Neuron (in vitro differentiated cells): ENCODE data around the gene SLC6A7.
A peak's percentile ranks its signal among the peaks of the same experiment; 100 is the strongest.

Source experiments
- H2AFZ ChIP-seq: one replicate; pipeline ENCODE4 v1.6.1; 2013; ENCODE audit warnings: low read depth, mild to moderate bottlenecking, inconsistent platforms, low read length, moderate library complexity
- H3K27me3 ChIP-seq: one replicate; pipeline ENCODE4 v1.6.1; 2013; ENCODE audit warnings: low read length; ENCODE audit not compliant: insufficient read depth
- H3K36me3 ChIP-seq: one replicate; pipeline ENCODE4 v1.6.1; 2013; ENCODE audit warnings: low read length; ENCODE audit not compliant: insufficient read depth
- H3K4me1 ChIP-seq: one replicate; pipeline ENCODE4 v1.6.1; 2013; ENCODE audit warnings: low read length; ENCODE audit not compliant: insufficient read depth
- H3K4me3 ChIP-seq: 2 replicates; pipeline ENCODE4 v1.5.1; 2013; ENCODE audit warnings: mild to moderate bottlenecking, low read length, moderate library complexity
- H3K9me3 ChIP-seq: one replicate; pipeline ENCODE4 v1.6.1; 2013; ENCODE audit warnings: low read length

The SLC6A7 gene

DNA sequence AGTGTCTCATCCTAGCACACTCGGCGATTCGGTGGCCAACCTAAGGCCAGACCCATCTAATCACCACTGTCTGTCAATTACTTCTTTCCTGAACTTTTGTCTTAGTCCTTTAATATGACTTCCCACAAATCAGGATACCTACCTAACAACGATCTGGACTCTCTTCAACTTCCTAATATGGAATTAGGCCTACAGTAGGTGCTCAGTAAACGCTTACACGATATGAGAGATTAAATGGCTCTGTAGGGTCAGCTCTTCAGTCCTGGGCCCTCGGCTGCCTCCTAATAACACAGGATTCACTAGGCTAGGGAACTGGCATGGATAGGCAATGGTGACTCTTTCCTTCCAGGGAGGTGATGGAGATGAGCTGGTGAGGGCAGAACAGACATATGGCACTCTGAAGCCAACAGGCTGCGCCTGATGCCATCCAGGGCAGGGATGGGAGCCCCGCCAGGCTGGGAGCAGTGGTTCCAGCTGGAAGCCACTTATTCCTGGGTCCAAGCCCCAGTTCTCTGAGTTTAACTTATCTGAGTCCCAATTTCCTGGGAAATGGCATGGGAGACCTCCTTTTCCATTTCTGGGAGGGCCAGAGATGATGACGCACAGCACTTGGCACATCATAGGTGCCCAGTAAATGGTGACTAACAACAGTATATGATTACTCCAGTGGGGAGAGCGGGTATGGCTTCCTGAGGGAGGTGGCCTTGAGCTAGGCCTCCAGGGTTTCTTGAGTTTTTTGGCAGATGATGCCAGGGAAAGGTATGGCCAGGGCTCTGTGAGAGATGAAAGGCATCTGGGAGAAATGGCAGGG lies 41.5 kb upstream of the SLC6A7 start:
- Histone ChIP-seq H3K36me3 (no peaks in the 10 kb centered on the region), H3K27me3 (no peaks in the 10 kb centered on the region), H3K4me3 (no peak overlapping the region), H3K9me3 (no peaks in the 10 kb centered on the region), H3K4me1 (peaks cover 51% of the 10 kb centered on the region), H2AFZ (no peak overlapping the region)

- peaks cover 48% of the 10 kb centered on the region for H3K4me1 ChIP-seq
- no peak overlapping the region for H2AFZ ChIP-seq
- H3K27me3 ChIP-seq: no peaks in the 10 kb centered on the region
- no peaks in the 10 kb centered on the region for H3K9me3 ChIP-seq
- no peaks in the 10 kb centered on the region for H3K36me3 ChIP-seq
- no peak overlapping the region for H3K4me3 ChIP-seq
These were observed 40.2 kb upstream of the SLC6A7 start for GRCh38 chr5:150149618-150150017.

GRCh38 chr5:150152636-150153462 lies 37.0 kb upstream of the SLC6A7 start:
- no peak overlapping the region for H2AFZ ChIP-seq
- H3K4me3 ChIP-seq: no peak overlapping the region
- H3K9me3 ChIP-seq: no peaks in the 10 kb centered on the region
- no peaks in the 10 kb centered on the region for H3K36me3 ChIP-seq
- no peaks in the 10 kb centered on the region for H3K27me3 ChIP-seq
- H3K4me1 ChIP-seq: peaks cover 45% of the 10 kb centered on the region

DNA sequence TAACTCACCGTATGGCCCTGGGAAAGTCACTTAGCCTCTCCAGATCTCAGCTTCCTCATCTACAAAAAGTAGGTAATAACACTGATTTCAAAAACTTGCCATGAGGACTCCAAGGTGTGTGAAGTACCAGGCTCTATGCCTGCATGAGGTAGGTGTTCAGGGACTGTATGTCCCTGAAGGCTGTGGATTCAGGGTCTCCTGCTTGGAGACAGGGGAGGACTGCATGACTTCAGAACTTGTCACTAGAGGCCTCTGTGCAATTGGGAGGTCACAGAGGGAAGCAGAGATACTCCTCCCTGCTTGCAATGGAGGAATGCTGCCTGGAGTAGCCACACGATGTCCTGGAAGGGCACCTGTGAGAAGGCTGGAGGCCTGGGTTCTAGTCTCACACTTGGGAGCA lies 36.4 kb upstream of the SLC6A7 start:
- Histone ChIP-seq H3K4me1 (peaks cover 45% of the 10 kb centered on the region), H2AFZ (no peak overlapping the region), H3K9me3 (no peaks in the 10 kb centered on the region), H3K36me3 (no peaks in the 10 kb centered on the region), H3K4me3 (no peak overlapping the region), H3K27me3 (no peaks in the 10 kb centered on the region)

GRCh38 chr5:150153957-150154617 lies 35.8 kb upstream of the SLC6A7 start:
- H3K4me3 ChIP-seq: no peak overlapping the region
- H3K27me3 ChIP-seq: no peaks in the 10 kb centered on the region
- peaks cover 45% of the 10 kb centered on the region for H3K4me1 ChIP-seq
- no peaks in the 10 kb centered on the region for H3K9me3 ChIP-seq
- no peaks in the 10 kb centered on the region for H3K36me3 ChIP-seq
- no peak overlapping the region for H2AFZ ChIP-seq

GRCh38 chr5:150154618-150155128 lies 35.2 kb upstream of the SLC6A7 start:
- Histone ChIP-seq H3K4me3 (no peak overlapping the region), H3K9me3 (no peaks in the 10 kb centered on the region), H3K36me3 (no peaks in the 10 kb centered on the region), H2AFZ (no peak overlapping the region), H3K27me3 (no peaks in the 10 kb centered on the region), H3K4me1 (peaks cover 46% of the 10 kb centered on the region)

DNA sequence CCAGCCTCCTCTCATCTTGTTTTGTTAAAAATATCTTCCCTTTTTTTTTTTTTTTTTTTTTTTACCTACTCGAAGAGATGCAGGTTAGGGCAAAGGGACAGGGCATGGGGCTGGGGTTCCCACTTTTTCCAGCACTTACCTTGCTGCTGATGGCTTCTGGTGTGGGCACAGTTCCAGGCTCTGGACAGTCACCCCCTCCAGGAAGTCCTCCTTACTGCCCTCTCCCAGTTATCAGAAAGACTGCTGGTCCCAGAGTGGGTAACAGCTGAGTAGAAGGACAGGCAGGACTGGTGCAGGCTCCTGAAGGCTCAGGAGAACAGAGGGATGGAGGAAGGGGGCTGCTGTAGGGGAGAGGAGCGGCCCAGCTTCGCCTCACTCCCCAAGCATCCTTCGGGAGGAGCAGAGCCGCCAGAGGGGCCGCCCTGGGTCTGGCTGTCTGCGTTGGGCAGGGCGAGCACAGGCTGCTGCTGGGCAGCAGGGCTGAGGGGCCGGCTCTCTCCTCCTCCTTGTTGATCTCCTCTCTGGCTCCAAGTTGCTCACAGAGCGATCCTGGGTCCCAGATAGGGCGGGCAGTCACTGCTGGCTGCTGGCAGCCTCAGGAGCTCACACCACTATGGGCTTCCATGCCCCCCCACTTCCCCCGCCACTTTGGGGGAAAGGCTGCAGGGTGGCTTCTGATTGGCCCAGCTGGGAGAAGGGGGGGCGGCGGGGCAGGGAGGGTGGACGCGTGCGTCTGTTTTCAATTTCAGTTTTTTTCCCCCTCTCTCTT lies 34.4 kb upstream of the SLC6A7 start, which contains the start of gene PDGFRB:
Gene PDGFRB (minus strand): TSS at position 588 of the 769 bp plus-strand sequence. CDS start 18,798 bp downstream, outside the sequence.
- no peaks in the 10 kb centered on the region for H3K36me3 ChIP-seq
- peak within 1 kb of the TSS; percentile 72 for H2AFZ ChIP-seq
- H3K9me3 ChIP-seq: no peaks in the 10 kb centered on the region
- H3K4me3 ChIP-seq: peak within 1 kb of the TSS; percentile 32
- H3K27me3 ChIP-seq: no peaks in the 10 kb centered on the region
- peaks cover 47% of the 10 kb centered on the region for H3K4me1 ChIP-seq

GRCh38 chr5:150156027-150156368 lies 33.9 kb upstream of the SLC6A7 start:
- Histone ChIP-seq H3K4me3 (peak overlapping the region; percentile 32), H2AFZ (peak overlapping the region; percentile 72), H3K9me3 (no peaks in the 10 kb centered on the region), H3K4me1 (peaks cover 43% of the 10 kb centered on the region), H3K36me3 (no peaks in the 10 kb centered on the region), H3K27me3 (no peaks in the 10 kb centered on the region)

DNA sequence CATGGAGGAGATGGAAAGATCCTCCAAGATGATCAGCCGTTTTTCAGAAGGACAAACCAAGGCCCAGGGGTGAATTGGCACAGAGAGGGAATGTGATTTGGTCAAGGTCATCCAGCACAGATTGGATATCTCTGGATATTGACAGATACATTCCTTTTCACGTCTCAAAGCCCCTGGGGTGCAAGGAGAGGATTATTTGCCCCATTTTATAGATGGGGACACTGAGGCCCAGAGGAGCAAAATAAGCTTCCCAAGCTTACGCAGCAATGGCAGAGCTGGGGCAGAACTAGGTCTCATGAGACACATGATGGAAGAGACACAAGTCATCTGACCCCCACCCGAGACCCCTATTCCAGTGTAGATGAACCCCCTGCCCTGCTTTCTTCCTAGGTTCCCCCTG lies 33.3 kb upstream of the SLC6A7 start:
- Histone ChIP-seq H3K4me3 (no peak overlapping the region), H3K36me3 (no peaks in the 10 kb centered on the region), H3K4me1 (peaks cover 42% of the 10 kb centered on the region), H3K9me3 (no peaks in the 10 kb centered on the region), H3K27me3 (no peaks in the 10 kb centered on the region), H2AFZ (no peak overlapping the region)

- H3K4me3 ChIP-seq: no peak overlapping the region
- H3K9me3 ChIP-seq: no peaks in the 10 kb centered on the region
- no peak overlapping the region for H2AFZ ChIP-seq
- no peaks in the 10 kb centered on the region for H3K36me3 ChIP-seq
- H3K27me3 ChIP-seq: no peaks in the 10 kb centered on the region
- H3K4me1 ChIP-seq: peaks cover 41% of the 10 kb centered on the region
These were observed 32.7 kb upstream of the SLC6A7 start for GRCh38 chr5:150157168-150157567.

- Histone ChIP-seq H3K27me3 (no peaks in the 10 kb centered on the region), H2AFZ (no peak overlapping the region), H3K4me3 (no peak overlapping the region), H3K36me3 (no peaks in the 10 kb centered on the region), H3K4me1 (peaks cover 31% of the 10 kb centered on the region), H3K9me3 (no peaks in the 10 kb centered on the region)
These were observed 31.5 kb upstream of the SLC6A7 start for GRCh38 chr5:150158170-150158949.

DNA sequence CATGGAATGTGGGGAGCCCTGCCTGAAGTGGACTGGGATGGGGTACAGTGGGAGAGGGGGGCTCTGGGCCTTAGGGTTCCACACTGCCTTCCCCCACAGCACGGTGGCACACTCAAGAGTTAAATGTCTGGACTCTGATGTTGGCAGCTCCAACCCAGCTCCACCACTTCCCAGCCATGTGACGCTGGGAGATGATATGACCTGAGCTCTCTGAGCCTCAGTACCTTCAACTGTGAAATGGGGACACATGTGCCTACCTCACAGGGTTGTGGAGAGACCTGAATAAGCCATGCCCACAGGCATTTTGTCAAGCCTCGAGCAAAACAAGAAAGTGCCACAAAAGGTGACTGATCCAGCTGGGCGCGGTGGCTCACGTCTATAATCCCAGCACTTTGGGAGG lies 30.8 kb upstream of the SLC6A7 start:
- Histone ChIP-seq H3K9me3 (no peaks in the 10 kb centered on the region), H2AFZ (no peak overlapping the region), H3K4me1 (peaks cover 30% of the 10 kb centered on the region), H3K36me3 (no peaks in the 10 kb centered on the region), H3K4me3 (no peak overlapping the region), H3K27me3 (no peaks in the 10 kb centered on the region)
